AG09319 (cell line): ENCODE measurements around the gene EIF1B.
"Not testable (repeated sequence)": the region's sequence is repeated elsewhere in the genome, so short reads cannot be mapped to it uniquely, and the experiment has no call there.

ENCODE experiments used
- DNase-seq: peaks from one replicate; pipeline ENCODE4 v3.0.0-alpha.2; 2010; ENCODE audit warnings: low read depth; ENCODE audit errors: extremely low read depth
- TF ChIP-seq, protein P1 (sequence below): IDR thresholded peaks from 2 replicates; pipeline ENCODE4 v1.5.1; 2011; ENCODE audit warnings: low read depth, mild to moderate bottlenecking, inconsistent platforms, low read length, moderate library complexity

The EIF1B gene

GRCh38 chr3:40281995-40282394 lies 27.5 kb upstream of the EIF1B start:
- TF ChIP-seq, protein P1, sequence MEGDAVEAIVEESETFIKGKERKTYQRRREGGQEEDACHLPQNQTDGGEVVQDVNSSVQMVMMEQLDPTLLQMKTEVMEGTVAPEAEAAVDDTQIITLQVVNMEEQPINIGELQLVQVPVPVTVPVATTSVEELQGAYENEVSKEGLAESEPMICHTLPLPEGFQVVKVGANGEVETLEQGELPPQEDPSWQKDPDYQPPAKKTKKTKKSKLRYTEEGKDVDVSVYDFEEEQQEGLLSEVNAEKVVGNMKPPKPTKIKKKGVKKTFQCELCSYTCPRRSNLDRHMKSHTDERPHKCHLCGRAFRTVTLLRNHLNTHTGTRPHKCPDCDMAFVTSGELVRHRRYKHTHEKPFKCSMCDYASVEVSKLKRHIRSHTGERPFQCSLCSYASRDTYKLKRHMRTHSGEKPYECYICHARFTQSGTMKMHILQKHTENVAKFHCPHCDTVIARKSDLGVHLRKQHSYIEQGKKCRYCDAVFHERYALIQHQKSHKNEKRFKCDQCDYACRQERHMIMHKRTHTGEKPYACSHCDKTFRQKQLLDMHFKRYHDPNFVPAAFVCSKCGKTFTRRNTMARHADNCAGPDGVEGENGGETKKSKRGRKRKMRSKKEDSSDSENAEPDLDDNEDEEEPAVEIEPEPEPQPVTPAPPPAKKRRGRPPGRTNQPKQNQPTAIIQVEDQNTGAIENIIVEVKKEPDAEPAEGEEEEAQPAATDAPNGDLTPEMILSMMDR, result no peak
- DNase-seq, result no peak

DNA sequence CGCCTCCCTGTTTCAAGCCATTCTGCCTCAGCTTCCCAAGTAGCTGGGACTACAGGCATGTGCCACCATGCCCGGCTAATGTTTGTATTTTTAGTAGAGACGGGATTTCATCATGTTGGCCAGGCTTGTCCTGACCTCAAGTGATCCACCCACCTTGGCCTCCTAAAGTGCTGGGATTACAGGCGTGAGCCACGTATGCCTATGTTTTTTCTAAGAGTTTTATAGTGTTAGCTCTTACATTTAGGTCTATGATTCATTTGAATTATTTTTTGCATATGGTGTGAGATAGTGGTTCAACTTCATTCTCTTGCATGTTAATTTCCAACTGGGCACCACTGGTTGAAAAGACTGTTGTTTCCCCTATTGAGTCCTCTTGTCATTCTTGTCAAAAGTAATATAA lies 26.4 kb upstream of the EIF1B start:
- not testable (repeated sequence) for DNase-seq

DNA sequence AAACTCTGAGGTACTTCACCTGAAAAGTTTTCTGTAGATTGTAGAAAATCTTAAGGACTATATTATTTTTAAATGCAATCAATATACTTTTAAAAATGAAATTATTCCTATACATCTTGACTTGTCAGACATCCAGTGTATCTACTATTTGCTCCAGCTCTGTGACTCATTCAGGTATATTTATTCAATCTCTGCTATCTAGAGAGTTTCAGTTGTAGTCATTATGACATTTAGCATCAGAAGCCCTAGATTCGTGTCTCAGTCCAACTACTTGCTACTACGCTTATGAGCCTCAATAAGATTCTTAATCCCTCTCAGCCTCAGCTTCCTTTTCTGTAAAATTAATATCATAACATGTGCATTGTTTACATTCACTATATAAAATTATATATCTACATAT lies 22.3 kb upstream of the EIF1B start:
- TF ChIP-seq, protein P1, result no peak
- DNase-seq, result no peak

- no peak for DNase-seq
- TF ChIP-seq, protein P1, result no peak
These were observed 19.1 kb upstream of the EIF1B start for GRCh38 chr3:40290396-40290795.

DNA sequence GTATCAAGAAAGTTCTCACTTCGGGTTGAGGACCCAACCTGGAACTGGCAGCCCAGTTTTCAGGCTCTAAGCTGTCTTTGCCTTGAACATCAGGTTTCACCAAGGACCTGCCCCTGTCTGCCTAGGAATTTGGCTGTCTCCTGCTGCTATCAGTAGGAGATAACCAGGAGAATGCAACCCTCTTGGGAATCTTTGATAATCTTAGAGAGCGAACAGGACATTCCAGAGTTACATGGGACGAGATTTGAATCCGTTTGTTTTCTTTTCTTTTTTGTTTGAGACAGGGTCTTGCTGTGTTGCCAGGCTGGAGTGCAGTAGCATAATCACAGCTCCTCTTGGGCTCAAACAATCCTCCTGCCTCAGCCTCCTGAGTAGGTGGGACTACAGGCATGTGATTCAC lies 18.0 kb upstream of the EIF1B start:
- TF ChIP-seq, protein P1, result no peak
- no peak for DNase-seq

GRCh38 chr3:40292637-40293349 lies 16.7 kb upstream of the EIF1B start:
- TF ChIP-seq, protein P1, result no peak
- DNase-seq, result no peak

GRCh38 chr3:40294434-40294833 lies 15.1 kb upstream of the EIF1B start:
- TF ChIP-seq, protein P1, result no peak
- no peak for DNase-seq

GRCh38 chr3:40298075-40298474 lies 11.4 kb upstream of the EIF1B start:
- TF ChIP-seq, protein P1, result no peak
- DNase-seq, result no peak
